Mesendoderm (in vitro differentiated cells): Measurements from ENCODE around the gene HIPK3. TPM values are rescaled to one million over a fixed set of nuclear protein-coding genes. Genes with fewer than 3 reads are reported as not detected.

Experiments
- DNase-seq: peaks from one replicate; pipeline ENCODE4 v3.0.0; 2013
- H2AK5ac ChIP-seq: 2 replicates; pipeline ENCODE4 v1.6.1; 2013; ENCODE audit warnings: low read length, inconsistent platforms
- H2BK120ac ChIP-seq: 2 replicates; pipeline ENCODE4 v1.6.1; 2013; ENCODE audit warnings: low read depth, mild to moderate bottlenecking, low read length, moderate library complexity, mixed read lengths
- H2BK15ac ChIP-seq: replicated peaks from 2 replicates; pipeline ENCODE4 v1.6.1; 2013; ENCODE audit warnings: low read depth, mild to moderate bottlenecking, moderate library complexity
- H2BK5ac ChIP-seq: 2 replicates; pipeline ENCODE4 v1.6.1; 2013; ENCODE audit warnings: low read length, inconsistent platforms
- H3K18ac ChIP-seq: 2 replicates; pipeline ENCODE4 v1.6.1; 2013; ENCODE audit warnings: mild to moderate bottlenecking, low read length, mixed read lengths
- H3K23ac ChIP-seq: one replicate; pipeline ENCODE4 v1.6.1; 2013; ENCODE audit warnings: low read length
- H3K27ac ChIP-seq: 2 replicates; pipeline ENCODE4 v1.5.1; 2013; ENCODE audit warnings: low read depth, mild to moderate bottlenecking, inconsistent platforms, low read length, moderate library complexity
- H3K27me3 ChIP-seq: 2 replicates; pipeline ENCODE4 v1.6.1; 2013; ENCODE audit warnings: low read length, control low read depth, mild to moderate bottlenecking, inconsistent platforms; ENCODE audit not compliant: insufficient read depth, poor library complexity
- H3K36me3 ChIP-seq: 2 replicates; pipeline ENCODE4 v1.6.1; 2013; ENCODE audit warnings: low read length, inconsistent platforms; ENCODE audit not compliant: control insufficient read depth, insufficient read depth
- H3K4ac ChIP-seq: one replicate; pipeline ENCODE4 v1.6.1; 2013; ENCODE audit warnings: low read depth, mild to moderate bottlenecking, low read length, moderate library complexity
- H3K4me1 ChIP-seq: 2 replicates; pipeline ENCODE4 v1.6.1; 2013; ENCODE audit warnings: low read depth, low read length, inconsistent platforms; ENCODE audit not compliant: control insufficient read depth
- H3K4me2 ChIP-seq: 2 replicates; pipeline ENCODE4 v1.6.1; 2013; ENCODE audit warnings: low read length
- H3K4me3 ChIP-seq: 2 replicates; pipeline ENCODE4 v1.5.1; 2013; ENCODE audit warnings: mild to moderate bottlenecking, low read length
- H3K56ac ChIP-seq: one replicate; pipeline ENCODE4 v1.6.1; 2013; ENCODE audit warnings: low read length
- H3K79me1 ChIP-seq: 2 replicates; pipeline ENCODE4 v1.6.1; 2013; ENCODE audit warnings: low read length, inconsistent platforms
- H3K79me2 ChIP-seq: 2 replicates; pipeline ENCODE4 v1.6.1; 2013; ENCODE audit warnings: mild to moderate bottlenecking, low read length; ENCODE audit not compliant: control insufficient read depth, insufficient read depth
- H3K9ac ChIP-seq: 2 replicates; pipeline ENCODE4 v1.6.1; 2013; ENCODE audit warnings: low read length, inconsistent platforms
- H4K5ac ChIP-seq: one replicate; pipeline ENCODE4 v1.6.1; 2013; ENCODE audit warnings: low read length
- H4K8ac ChIP-seq: one replicate; pipeline ENCODE4 v1.6.1; 2013; ENCODE audit warnings: low read depth, mild to moderate bottlenecking, control low read depth, low read length, moderate library complexity
- WGBS: extraction: QIAGEN DNeasy Blood & Tissue Kit; methylation state at CpG from one replicate; pipeline ENCODE4 v1.1.7; 2013; ENCODE audit warnings: low lambda C conversion rate, missing lambda C conversion rate; ENCODE audit not compliant: insufficient coverage; ENCODE audit errors: extremely low coverage; 5-methylcytosine and 5-hydroxymethylcytosine counted together
- polyA plus RNA-seq, 2 experiments: library from polyadenylated mRNA; stranded (reverse); fragments of 200-250 nt; gene quantifications; one replicate each; pipeline ENCODE4 v1.2.3, GENCODE V29; 2013

HIPK3 gene
- 6.3 TPM for polyA plus RNA-seq (2013, experiment 1 of 2)
- 6.0 TPM for polyA plus RNA-seq (2013, experiment 2 of 2)

GRCh38 chr11:33257160-33257896 lies at the start of gene HIPK3:
Gene HIPK3 (plus strand): TSS chr11:33257381.
- no CpG with 5 or more reads among the region's 85 CpGs for WGBS
- H3K56ac ChIP-seq, result peak within 1 kb of the TSS; percentile 97
- H3K4me1 ChIP-seq, result no peaks in the 10 kb centered on the region
- no peaks in the 10 kb centered on the region for H3K36me3 ChIP-seq
- no peak within 1 kb of the TSS for H4K5ac ChIP-seq
- H2BK120ac ChIP-seq, result peak within 1 kb of the TSS; percentile 5
- H2AK5ac ChIP-seq, result no peak within 1 kb of the TSS
- peak within 1 kb of the TSS; percentile 84 for H3K4me3 ChIP-seq
- peak; percentile 86 for DNase-seq
- H2BK5ac ChIP-seq, result peak within 1 kb of the TSS; percentile 54
- H3K9ac ChIP-seq, result peak within 1 kb of the TSS; percentile 92
- H3K79me1 ChIP-seq, result peaks cover 3% of the 10 kb centered on the region
- H3K23ac ChIP-seq, result peak within 1 kb of the TSS; percentile 97
- no peak within 1 kb of the TSS for H4K8ac ChIP-seq
- H3K79me2 ChIP-seq, result peaks cover 19% of the 10 kb centered on the region
- no peaks in the 10 kb centered on the region for H3K27me3 ChIP-seq
- no peak within 1 kb of the TSS for H2BK15ac ChIP-seq
- peak within 1 kb of the TSS; percentile 69 for H3K18ac ChIP-seq
- peak within 1 kb of the TSS; percentile 87 for H3K27ac ChIP-seq
- H3K4ac ChIP-seq, result peak within 1 kb of the TSS; percentile 60
- H3K4me2 ChIP-seq, result peak within 1 kb of the TSS; percentile 21

- no peak overlapping the region for H2BK15ac ChIP-seq
- no peaks in the 10 kb centered on the region for H3K27me3 ChIP-seq
- H3K27ac ChIP-seq, result no peak overlapping the region
- H3K18ac ChIP-seq, result no peak overlapping the region
- H3K23ac ChIP-seq, result no peak overlapping the region
- WGBS, result no CpG with 5 or more reads among the region's 4 CpGs
- DNase-seq, result no peak
- no peak overlapping the region for H3K4me3 ChIP-seq
- no peak overlapping the region for H4K5ac ChIP-seq
- H2AK5ac ChIP-seq, result no peak overlapping the region
- H3K36me3 ChIP-seq, result no peaks in the 10 kb centered on the region
- H3K79me2 ChIP-seq, result no peaks in the 10 kb centered on the region
- no peak overlapping the region for H4K8ac ChIP-seq
- no peak overlapping the region for H3K4ac ChIP-seq
- H3K56ac ChIP-seq, result no peak overlapping the region
- no peak overlapping the region for H2BK5ac ChIP-seq
- no peak overlapping the region for H3K4me2 ChIP-seq
- no peaks in the 10 kb centered on the region for H3K4me1 ChIP-seq
- no peak overlapping the region for H2BK120ac ChIP-seq
- no peaks in the 10 kb centered on the region for H3K79me1 ChIP-seq
- H3K9ac ChIP-seq, result no peak overlapping the region
Measured at GRCh38 chr11:33207408-33207985, 49.7 kb upstream of the HIPK3 start.

- Histone ChIP-seq H2BK5ac (no peak overlapping the region), H3K56ac (no peak overlapping the region), H3K4me2 (no peak overlapping the region), H3K27ac (no peak overlapping the region), H4K5ac (no peak overlapping the region), H2BK120ac (no peak overlapping the region), H3K27me3 (no peaks in the 10 kb centered on the region), H3K4me1 (no peaks in the 10 kb centered on the region), H3K79me2 (no peaks in the 10 kb centered on the region), H2AK5ac (no peak overlapping the region), H3K79me1 (no peaks in the 10 kb centered on the region), H3K36me3 (no peaks in the 10 kb centered on the region), H3K18ac (no peak overlapping the region), H2BK15ac (no peak overlapping the region), H3K4me3 (no peak overlapping the region), H3K4ac (no peak overlapping the region), H4K8ac (no peak overlapping the region), H3K9ac (no peak overlapping the region), H3K23ac (no peak overlapping the region)
- no peak for DNase-seq
- no CpG with 5 or more reads among the region's 1 CpG for WGBS
Measured at GRCh38 chr11:33208150-33208549, 49.0 kb upstream of the HIPK3 start.

- no peak overlapping the region for H4K5ac ChIP-seq
- H3K4me1 ChIP-seq, result no peaks in the 10 kb centered on the region
- no peak overlapping the region for H3K4ac ChIP-seq
- no peak overlapping the region for H2AK5ac ChIP-seq
- H4K8ac ChIP-seq, result no peak overlapping the region
- H3K4me2 ChIP-seq, result no peak overlapping the region
- no peak overlapping the region for H2BK15ac ChIP-seq
- no peaks in the 10 kb centered on the region for H3K79me2 ChIP-seq
- H3K79me1 ChIP-seq, result no peaks in the 10 kb centered on the region
- H3K9ac ChIP-seq, result no peak overlapping the region
- DNase-seq, result no peak
- no peaks in the 10 kb centered on the region for H3K36me3 ChIP-seq
- no peak overlapping the region for H3K56ac ChIP-seq
- H3K27ac ChIP-seq, result no peak overlapping the region
- H3K4me3 ChIP-seq, result no peak overlapping the region
- no peak overlapping the region for H3K18ac ChIP-seq
- no CpG with 5 or more reads among the region's 3 CpGs for WGBS
- H2BK120ac ChIP-seq, result no peak overlapping the region
- H2BK5ac ChIP-seq, result no peak overlapping the region
- no peak overlapping the region for H3K23ac ChIP-seq
- no peaks in the 10 kb centered on the region for H3K27me3 ChIP-seq
Measured at GRCh38 chr11:33211153-33211552, 46.0 kb upstream of the HIPK3 start.

- H2BK120ac ChIP-seq, result no peak overlapping the region
- no peaks in the 10 kb centered on the region for H3K36me3 ChIP-seq
- H3K27ac ChIP-seq, result no peak overlapping the region
- H2AK5ac ChIP-seq, result no peak overlapping the region
- no peak overlapping the region for H3K56ac ChIP-seq
- H2BK5ac ChIP-seq, result no peak overlapping the region
- no peaks in the 10 kb centered on the region for H3K79me2 ChIP-seq
- DNase-seq, result no peak
- WGBS, result no CpG with 5 or more reads among the region's 5 CpGs
- H4K5ac ChIP-seq, result no peak overlapping the region
- no peak overlapping the region for H3K4me3 ChIP-seq
- H2BK15ac ChIP-seq, result no peak overlapping the region
- H3K79me1 ChIP-seq, result no peaks in the 10 kb centered on the region
- H3K23ac ChIP-seq, result no peak overlapping the region
- H4K8ac ChIP-seq, result no peak overlapping the region
- no peak overlapping the region for H3K18ac ChIP-seq
- H3K27me3 ChIP-seq, result no peaks in the 10 kb centered on the region
- H3K9ac ChIP-seq, result no peak overlapping the region
- H3K4me1 ChIP-seq, result no peaks in the 10 kb centered on the region
- no peak overlapping the region for H3K4ac ChIP-seq
- no peak overlapping the region for H3K4me2 ChIP-seq
Measured at GRCh38 chr11:33211580-33211979, 45.6 kb upstream of the HIPK3 start.
